Activated gamma-delta T cell (primary cell): ENCODE results near the gene TERB2.
"Not testable (repeated sequence)": the region's sequence is repeated elsewhere in the genome, so short reads cannot be mapped to it uniquely, and the experiment has no call there.

Experiments
- DNase-seq: peaks from one replicate; lab custom pipeline; 2025; lab: John Stamatoyannopoulos, UW
- total RNA-seq, 2 donors: gene quantifications; one replicate each; lab custom pipeline; 2026; lab: John Stamatoyannopoulos, UW

Gene TERB2
- total RNA-seq: 0 to 0.10 reads per million in 2 donors

- DNase-seq: no peak
Observed at GRCh38 chr15:44956388-44956787, at the start of gene TERB2. Gene TERB2, plus strand, starts transcription at chr15:44956687. Its CDS starts 32 bp downstream, at chr15:44956719.

- no peak for DNase-seq
Observed at GRCh38 chr15:44909423-44909822, 47.1 kb upstream of the TERB2 start.

GRCh38 chr15:44910981-44911625 lies 45.4 kb upstream of the TERB2 start:
- DNase-seq: no peak

- DNase-seq: not testable (repeated sequence)
Observed at GRCh38 chr15:44912186-44912585, 44.3 kb upstream of the TERB2 start.

- DNase-seq: not testable (repeated sequence)
Observed at GRCh38 chr15:44912974-44913448, 43.5 kb upstream of the TERB2 start.

GRCh38 chr15:44918136-44918535 lies 38.4 kb upstream of the TERB2 start:
- DNase-seq: no peak

GRCh38 chr15:44928658-44929057 lies 27.8 kb upstream of the TERB2 start:
- not testable (repeated sequence) for DNase-seq

- DNase-seq: not testable (repeated sequence)
Observed at GRCh38 chr15:44930283-44930682, 26.2 kb upstream of the TERB2 start.

- not testable (repeated sequence) for DNase-seq
Observed at GRCh38 chr15:44958302-44958701, 1.8 kb downstream of the TERB2 start.

GRCh38 chr15:44968475-44968874 lies 12.0 kb downstream of the TERB2 start:
- no peak for DNase-seq

GRCh38 chr15:44971036-44971435 lies 14.5 kb downstream of the TERB2 start:
- DNase-seq: no peak

- DNase-seq: not testable (repeated sequence)
Observed at GRCh38 chr15:44976183-44976582, 19.7 kb downstream of the TERB2 start.

- DNase-seq: not testable (repeated sequence)
Observed at GRCh38 chr15:44977781-44978180, 21.3 kb downstream of the TERB2 start.

GRCh38 chr15:44979617-44980339 lies 23.3 kb downstream of the TERB2 start:
- DNase-seq: not testable (repeated sequence)

GRCh38 chr15:44984144-44984543 lies 27.7 kb downstream of the TERB2 start:
- not testable (repeated sequence) for DNase-seq

- not testable (repeated sequence) for DNase-seq
Observed at GRCh38 chr15:44986346-44987055, 30.0 kb downstream of the TERB2 start.

- DNase-seq: not testable (repeated sequence)
Observed at GRCh38 chr15:44987711-44988110, 31.2 kb downstream of the TERB2 start.

GRCh38 chr15:44988184-44988869 lies 31.8 kb downstream of the TERB2 start:
- not testable (repeated sequence) for DNase-seq

- DNase-seq: not testable (repeated sequence)
Observed at GRCh38 chr15:44988870-44989219, 32.4 kb downstream of the TERB2 start.

GRCh38 chr15:44997632-44998031 lies 41.1 kb downstream of the TERB2 start:
- DNase-seq: not testable (repeated sequence)

GRCh38 chr15:44999105-44999504 lies 42.6 kb downstream of the TERB2 start:
- DNase-seq: no peak

GRCh38 chr15:45001180-45001579 lies 44.7 kb downstream of the TERB2 start:
- not testable (repeated sequence) for DNase-seq
